GM12878 (cell line): ENCODE data around the gene TLR5. TPM values are rescaled to one million over a fixed set of nuclear protein-coding genes. Genes with fewer than 3 reads are reported as not detected.

Source experiments
- ATAC-seq: fragments of 200-7000 bp; cut with Tn5 transposase; 3 replicates; pipeline ENCODE4 v1.9.1; 2020; ENCODE audit warnings: mild to moderate bottlenecking, moderate library complexity
- BruUV-seq: library from RNA; stranded (reverse); fragments of 400-500 nt; replicated peaks from 2 replicates; lab custom pipeline; 2021; lab: Mats Ljungman, UMichigan
- CTCF ChIA-PET: fragments of 300-600 bp; sonication (Branson Sonifier 250); formaldehyde crosslinking; extraction: SDS; loops from one replicate; lab custom pipeline; 2021; ENCODE audit warnings: inconsistent platforms; lab: Yijun Ruan, JAX
- POLR2A ChIA-PET: fragments of 350-600 bp; formaldehyde crosslinking; extraction: SDS; loops from one replicate; lab custom pipeline; 2021; ENCODE audit warnings: inconsistent platforms; lab: Charles Lee
- RAD21 ChIA-PET: fragments of 300-600 bp; sonication (Branson Sonifier 250); formaldehyde crosslinking; loops from one replicate; lab custom pipeline; 2023; ENCODE audit warnings: antibody characterized with exemption; ENCODE audit not compliant: unreplicated experiment; lab: Charles Lee
- SMC1A ChIA-PET: fragments of 300-600 bp; sonication (Branson Sonifier 250); formaldehyde crosslinking; loops from one replicate; lab custom pipeline; 2023; ENCODE audit not compliant: unreplicated experiment, uncharacterized antibody; lab: Charles Lee
- DNase-seq: peaks from one replicate; pipeline ENCODE4 v3.0.0-alpha.2; 2011; ENCODE audit warnings: low read depth, low spot score
- FAIRE-seq: peaks from 3 replicates; lab custom pipeline; 2011; peaks lifted over from hg19 to GRCh38; lab: Jason Lieb, UNC
- H2AFZ ChIP-seq: 2 replicates; pipeline ENCODE4 v1.6.0; 2011; ENCODE audit warnings: low read depth, low read length, control low read depth; ENCODE audit not compliant: control insufficient read depth
- H3K27ac ChIP-seq: 2 replicates; pipeline ENCODE4 v1.5.1; 2011; ENCODE audit warnings: control low read depth; ENCODE audit not compliant: control insufficient read depth, insufficient read depth
- H3K27me3 ChIP-seq, 2 experiments: replicated peaks in 1 of 2; 2 replicates each; pipeline versions ENCODE4 v1.6.0 to v1.6.1; 2011; ENCODE audit warnings: low read length in 1 of 2; ENCODE audit not compliant: control insufficient read depth in 2 of 2, insufficient read depth in 2 of 2
- H3K36me3 ChIP-seq, 2 experiments: 2 replicates each; pipeline ENCODE4 v1.5.1; 2011; ENCODE audit warnings: low read length in 1 of 2; ENCODE audit not compliant: control insufficient read depth in 2 of 2, insufficient read depth in 2 of 2
- H3K4me1 ChIP-seq: 2 replicates; pipeline ENCODE4 v1.6.1; 2011; ENCODE audit warnings: mild to moderate bottlenecking, low read length, moderate library complexity, mixed read lengths; ENCODE audit not compliant: control insufficient read depth, insufficient read depth
- H3K4me2 ChIP-seq: 2 replicates; pipeline ENCODE4 v1.6.0; 2011; ENCODE audit warnings: control low read depth; ENCODE audit not compliant: control insufficient read depth, insufficient read depth
- H3K4me3 ChIP-seq: fragments of 200-600 bp; sonication (generic); 2 replicates; pipeline ENCODE4 v1.5.1; 2016
- H3K79me2 ChIP-seq: 2 replicates; pipeline ENCODE4 v1.6.0; 2011; ENCODE audit warnings: low read length; ENCODE audit not compliant: control insufficient read depth, insufficient read depth
- H3K9ac ChIP-seq: 2 replicates; pipeline ENCODE4 v1.8.0; 2011; ENCODE audit warnings: low read length, control low read depth, mixed read lengths; ENCODE audit not compliant: control insufficient read depth, insufficient read depth
- H3K9me3 ChIP-seq: replicated peaks from 3 replicates; pipeline ENCODE4 v1.5.1; 2011; ENCODE audit warnings: mild to moderate bottlenecking, low read length; ENCODE audit not compliant: control insufficient read depth, insufficient read depth
- H4K20me1 ChIP-seq: 2 replicates; pipeline ENCODE4 v1.6.0; 2011; ENCODE audit not compliant: control insufficient read depth, insufficient read depth
- ASH2L ChIP-seq: fragments of 300-600, 200-600 bp; sonication (generic); IDR thresholded peaks from 2 replicates; pipeline ENCODE4 v1.6.1; 2017; ENCODE audit warnings: low read depth, mild to moderate bottlenecking, borderline replicate concordance
- BCLAF1 ChIP-seq: fragments of 450-650 bp; IDR thresholded peaks from 2 replicates; pipeline ENCODE4 v1.6.1; 2017; ENCODE audit warnings: antibody characterized with exemption, mild to moderate bottlenecking, moderate library complexity
- E4F1 ChIP-seq: fragments of 450-650 bp; IDR thresholded peaks from 2 replicates; pipeline ENCODE4 v1.6.1; 2018; ENCODE audit warnings: borderline replicate concordance, mild to moderate bottlenecking; ENCODE audit not compliant: partially characterized antibody
- IRF4 ChIP-seq: IDR thresholded peaks from 2 replicates; pipeline ENCODE4 v1.6.1; 2011; ENCODE audit warnings: low read depth, low read length
- NBN ChIP-seq: fragments of 450-650 bp; IDR thresholded peaks from 2 replicates; pipeline ENCODE4 v1.6.1; 2016
- POLR2AphosphoS2 ChIP-seq: IDR thresholded peaks from 2 replicates; pipeline ENCODE4 v1.6.1; 2011; ENCODE audit warnings: low read depth, mild to moderate bottlenecking, low read length, improper control_type of control experiment, moderate library complexity
- RAD21 ChIP-seq: IDR thresholded peaks from 2 replicates; pipeline ENCODE4 v1.6.1; 2011; ENCODE audit warnings: mild to moderate bottlenecking, low read depth, low read length, moderate library complexity; ENCODE audit not compliant: insufficient read depth
- SREBF1 ChIP-seq: IDR thresholded peaks from 2 replicates; pipeline ENCODE4 v1.6.1; 2012; ENCODE audit warnings: mild to moderate bottlenecking, low read length
- ZBED1 ChIP-seq: IDR thresholded peaks from 2 replicates; pipeline ENCODE4 v1.6.1; 2016; ENCODE audit warnings: borderline replicate concordance
- ZBTB40 ChIP-seq: fragments of 450-650 bp; IDR thresholded peaks from 2 replicates; pipeline ENCODE4 v1.6.1; 2016; ENCODE audit warnings: mild to moderate bottlenecking, moderate library complexity, borderline replicate concordance
- ZNF274 ChIP-seq: IDR thresholded peaks from one replicate; pipeline ENCODE4 v1.8.0; 2011; ENCODE audit not compliant: insufficient read length, insufficient read depth
- WGBS: methylation state at CpG from one replicate; pipeline ENCODE4 v1.1.6; 2016; ENCODE audit warnings: low lambda C conversion rate; ENCODE audit not compliant: insufficient replicate concordance, insufficient coverage; ENCODE audit errors: missing lambda C conversion rate; 5-methylcytosine and 5-hydroxymethylcytosine counted together
- in situ Hi-C: fragments of 300-500 bp; cut with MboI; formaldehyde crosslinking; loops from 9 replicates; pipeline ENCODE4 v1.14.3; 2018; ENCODE audit warnings: mixed read lengths
- intact Hi-C: fragments of 100-400 bp; cut with micrococcal nuclease; formaldehyde crosslinking; loops from one replicate; pipeline ENCODE4 v1.14.2; 2022; ENCODE audit not compliant: unreplicated experiment
- polyA plus RNA-seq, 11 experiments: library from polyadenylated mRNA; depleted of rRNA in 4 of 11; unstranded in 6 of 11; stranded (reverse) in 5 of 11; fragments of >200 nt; fragmentation: Nextera tagmentation in 4 of 11; fragmentation: Illumina TruSeq in 1 of 11; extraction: Ambion mirVana in 4 of 11; extraction: Trizol in 1 of 11; gene quantifications; 1 replicate in 1 of 11; 2 replicates in 10 of 11; pipeline versions ENCODE4 v1.2.1 to v1.2.3, GENCODE V29; 2011 to 2016; ENCODE audit warnings: inconsistent platforms in 2 of 11, missing spikeins in 2 of 11, low read depth in 1 of 11
- total RNA-seq, 4 experiments: library from RNA; depleted of rRNA in 3 of 4; stranded (reverse); fragments of >200 nt in 3 of 4; fragmentation: Illumina TruSeq in 1 of 4; extraction: Trizol in 1 of 4; gene quantifications; 2 replicates each; pipeline versions ENCODE4 v1.2.1 to v1.2.3, GENCODE V29; 2013 to 2021

The TLR5 gene
- total and polyA plus RNA-seq, 10 of the 15 experiments (the other 5 are each of a cell fraction or from before 2014, with no cell fraction given): 0.34 to 5.3 (median 0.79) TPM

GRCh38 chr1:223087291-223088255, 55.5 kb downstream of the TLR5 start:
- Histone ChIP-seq H3K27ac (no peak overlapping the region), H3K36me3 (no peaks in the 10 kb centered on the region), H3K27me3 (no peaks in the 10 kb centered on the region; a peak in 2 of 4 replicates), H3K4me3 (no peak overlapping the region), H2AFZ (no peak overlapping the region), H3K4me2 (no peak overlapping the region), H3K9me3 (no peaks in the 10 kb centered on the region), H3K9ac (no peak overlapping the region), H3K4me1 (no peaks in the 10 kb centered on the region), H4K20me1 (no peaks in the 10 kb centered on the region), H3K79me2 (no peaks in the 10 kb centered on the region)
- ChIA-PET SMC1A (interaction anchor here (0.6 to 3.7 kb wide), 3 partner anchors 249 to 355 kb away, joined by 3 to 11 read pairs (median 3); partner anchors contain the start of gene FAM177B), POLR2A (no interaction called here), RAD21 (no interaction called here), CTCF (interaction anchor here (1.1 to 4.8 kb wide), 7 partner anchors 16 to 645 kb away, joined by 3 to 35 read pairs (median 3); no protein-coding TSS in a partner anchor)
- WGBS: 30% methylated on average over 10 of the region's 10 CpGs
- ATAC-seq (no peak), FAIRE-seq (no peak), DNase-seq (no peak)
- BruUV-seq: no TSS peak
- intact Hi-C loops (no loop called here), in situ Hi-C loops (loop anchor here (5.0 to 10.0 kb wide), 3 partner anchors 353 to 620 kb away; partner anchors contain the start of gene FAM177B)
- no peak for TF ChIP-seq ZBTB40
- TF ChIP-seq IRF4: no peak
- TF ChIP-seq ZBED1: no peak
- no peak for TF ChIP-seq E4F1
- no peak for TF ChIP-seq NBN
- no peak for TF ChIP-seq ASH2L
- TF ChIP-seq ZNF274: no peak
- no peak for TF ChIP-seq SREBF1
- no peak for TF ChIP-seq BCLAF1
- TF ChIP-seq POLR2AphosphoS2: no peak
- TF ChIP-seq RAD21: no peak
